Stimulated activated CD4-positive, alpha-beta T cell treated with anti-CD3 and anti-CD28 coated beads, Interleukin-1b, Interleukin-23, amount 100 ng/mL, for 4 hours (primary cell): ENCODE measurements around the gene FAM111A.
"Not testable (repeated sequence)": the region's sequence is repeated elsewhere in the genome, so short reads cannot be mapped to it uniquely, and the experiment has no call there.

Source experiments
- DNase-seq, 2 donors: peaks; one replicate each; pipeline ENCODE4 v3.0.0-alpha.2; 2020; ENCODE audit warnings: low read depth in 2 of 2

Gene FAM111A, protein sequence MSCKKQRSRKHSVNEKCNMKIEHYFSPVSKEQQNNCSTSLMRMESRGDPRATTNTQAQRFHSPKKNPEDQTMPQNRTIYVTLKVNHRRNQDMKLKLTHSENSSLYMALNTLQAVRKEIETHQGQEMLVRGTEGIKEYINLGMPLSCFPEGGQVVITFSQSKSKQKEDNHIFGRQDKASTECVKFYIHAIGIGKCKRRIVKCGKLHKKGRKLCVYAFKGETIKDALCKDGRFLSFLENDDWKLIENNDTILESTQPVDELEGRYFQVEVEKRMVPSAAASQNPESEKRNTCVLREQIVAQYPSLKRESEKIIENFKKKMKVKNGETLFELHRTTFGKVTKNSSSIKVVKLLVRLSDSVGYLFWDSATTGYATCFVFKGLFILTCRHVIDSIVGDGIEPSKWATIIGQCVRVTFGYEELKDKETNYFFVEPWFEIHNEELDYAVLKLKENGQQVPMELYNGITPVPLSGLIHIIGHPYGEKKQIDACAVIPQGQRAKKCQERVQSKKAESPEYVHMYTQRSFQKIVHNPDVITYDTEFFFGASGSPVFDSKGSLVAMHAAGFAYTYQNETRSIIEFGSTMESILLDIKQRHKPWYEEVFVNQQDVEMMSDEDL

DNA sequence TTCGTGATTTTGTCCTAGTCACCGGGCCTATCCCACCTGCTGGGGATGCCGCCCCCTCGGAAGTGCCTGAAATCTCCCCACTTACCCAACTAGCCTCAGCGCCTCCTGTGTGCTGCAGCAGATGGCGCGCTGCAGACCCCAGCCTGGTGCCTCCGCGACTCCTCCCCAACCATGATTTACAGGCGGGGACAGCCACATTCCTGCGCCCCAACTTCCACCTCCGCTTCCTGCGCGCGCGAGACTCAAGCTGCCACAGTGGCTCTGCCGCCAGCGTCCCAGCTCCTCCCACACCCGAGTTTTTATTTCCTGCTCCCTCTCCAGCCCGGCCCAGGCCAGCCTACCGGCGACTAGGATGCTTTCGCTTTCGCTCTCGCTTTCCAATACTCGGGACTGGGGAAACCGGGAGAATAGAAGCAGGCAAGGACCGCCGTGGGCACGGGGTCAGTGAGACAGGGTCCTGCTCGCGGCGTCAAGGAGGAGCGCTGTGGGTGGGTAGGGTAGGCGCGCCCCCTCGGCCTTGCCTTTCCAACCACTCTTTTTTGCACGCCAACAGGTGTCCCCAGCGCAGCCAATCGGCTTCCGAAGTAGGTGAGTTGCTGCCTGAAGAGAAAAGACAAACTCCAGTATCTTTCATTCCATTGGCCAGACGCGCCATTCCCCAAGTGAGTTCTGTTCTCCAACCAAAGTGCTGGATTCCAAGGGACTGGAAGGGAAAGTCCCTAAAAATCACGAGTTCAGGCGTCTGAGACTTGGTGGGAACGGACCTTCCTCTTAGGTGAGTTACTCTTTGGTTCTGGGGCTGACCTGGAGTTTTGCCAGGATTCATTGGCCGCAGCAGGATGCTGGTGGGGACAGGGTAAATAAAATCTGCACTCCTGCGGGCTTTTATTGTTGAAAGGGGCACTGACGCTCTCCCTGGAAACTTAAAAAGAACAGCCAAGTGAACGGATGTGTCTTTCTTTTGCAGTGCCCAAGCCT lies at the start of gene FAM111A:
Gene FAM111A, plus strand, starts transcription at position 327 of the 978 bp plus-strand sequence. CDS start 6,017 bp downstream, outside the sequence.
- DNase-seq, result peak; percentile 56 to 70

GRCh38 chr11:59093576-59093975 lies 49.1 kb upstream of the FAM111A start:
- not testable (repeated sequence) for DNase-seq

- not testable (repeated sequence) for DNase-seq
Measured at GRCh38 chr11:59095225-59095624, 47.4 kb upstream of the FAM111A start.

DNA sequence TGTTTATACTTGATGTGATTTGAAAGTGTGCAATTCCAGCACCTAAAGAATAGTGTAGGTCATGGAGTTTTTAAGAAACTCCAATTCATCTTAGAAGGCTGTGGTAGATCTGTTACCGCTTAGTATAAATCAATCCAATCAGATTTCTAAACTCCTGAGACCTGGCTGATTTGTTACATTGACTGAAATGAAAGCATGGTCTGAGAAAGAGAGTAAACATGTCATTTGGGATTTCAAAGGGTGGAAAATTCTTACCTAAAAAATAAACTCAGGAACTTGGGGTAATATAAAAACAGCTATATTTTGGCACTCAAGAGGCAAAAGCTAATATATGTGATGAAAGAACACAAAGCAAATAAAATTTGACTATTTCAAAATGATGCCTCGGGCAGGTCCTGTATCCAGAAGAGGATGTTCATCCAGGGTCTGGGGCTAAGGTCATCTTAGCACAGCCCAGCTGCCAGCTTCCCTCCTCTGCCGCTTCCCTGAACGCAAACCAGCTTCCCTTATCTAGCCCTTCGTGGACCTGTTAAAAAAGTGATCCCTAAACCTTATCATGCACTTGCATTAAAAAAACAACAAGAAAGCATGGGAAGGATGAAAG lies 46.6 kb upstream of the FAM111A start:
- DNase-seq, result not testable (repeated sequence)

- peak; percentile 50 to 58 for DNase-seq
Measured at GRCh38 chr11:59097113-59097708, 45.4 kb upstream of the FAM111A start.

GRCh38 chr11:59097938-59098337 lies 44.7 kb upstream of the FAM111A start:
- DNase-seq, result not testable (repeated sequence)

DNA sequence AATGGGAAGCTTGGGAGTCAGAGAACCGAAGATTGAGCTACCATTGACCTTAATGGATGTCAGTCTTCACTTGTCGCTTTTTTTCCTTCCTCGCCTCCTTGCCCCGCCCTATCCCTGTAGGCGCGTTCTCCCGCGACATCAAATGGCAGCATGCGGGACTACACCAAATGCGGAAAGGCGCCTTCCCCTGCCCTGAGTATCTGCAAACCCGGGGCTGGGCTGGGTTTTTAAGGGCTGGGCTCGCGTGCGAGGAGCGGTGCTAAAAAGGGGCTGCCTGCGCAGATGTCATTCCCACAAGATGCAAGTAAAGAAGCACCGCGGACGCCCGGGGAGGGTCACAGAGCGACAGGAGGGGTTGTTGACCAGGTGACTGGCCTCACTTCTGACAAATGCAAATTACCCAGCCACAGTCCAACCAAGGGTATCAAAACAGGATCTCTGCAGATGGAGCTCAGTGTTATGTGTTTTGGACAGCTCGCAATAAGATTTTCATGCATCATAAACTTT lies 40.3 kb upstream of the FAM111A start:
- peak; percentile 34 to 41 for DNase-seq

DNA sequence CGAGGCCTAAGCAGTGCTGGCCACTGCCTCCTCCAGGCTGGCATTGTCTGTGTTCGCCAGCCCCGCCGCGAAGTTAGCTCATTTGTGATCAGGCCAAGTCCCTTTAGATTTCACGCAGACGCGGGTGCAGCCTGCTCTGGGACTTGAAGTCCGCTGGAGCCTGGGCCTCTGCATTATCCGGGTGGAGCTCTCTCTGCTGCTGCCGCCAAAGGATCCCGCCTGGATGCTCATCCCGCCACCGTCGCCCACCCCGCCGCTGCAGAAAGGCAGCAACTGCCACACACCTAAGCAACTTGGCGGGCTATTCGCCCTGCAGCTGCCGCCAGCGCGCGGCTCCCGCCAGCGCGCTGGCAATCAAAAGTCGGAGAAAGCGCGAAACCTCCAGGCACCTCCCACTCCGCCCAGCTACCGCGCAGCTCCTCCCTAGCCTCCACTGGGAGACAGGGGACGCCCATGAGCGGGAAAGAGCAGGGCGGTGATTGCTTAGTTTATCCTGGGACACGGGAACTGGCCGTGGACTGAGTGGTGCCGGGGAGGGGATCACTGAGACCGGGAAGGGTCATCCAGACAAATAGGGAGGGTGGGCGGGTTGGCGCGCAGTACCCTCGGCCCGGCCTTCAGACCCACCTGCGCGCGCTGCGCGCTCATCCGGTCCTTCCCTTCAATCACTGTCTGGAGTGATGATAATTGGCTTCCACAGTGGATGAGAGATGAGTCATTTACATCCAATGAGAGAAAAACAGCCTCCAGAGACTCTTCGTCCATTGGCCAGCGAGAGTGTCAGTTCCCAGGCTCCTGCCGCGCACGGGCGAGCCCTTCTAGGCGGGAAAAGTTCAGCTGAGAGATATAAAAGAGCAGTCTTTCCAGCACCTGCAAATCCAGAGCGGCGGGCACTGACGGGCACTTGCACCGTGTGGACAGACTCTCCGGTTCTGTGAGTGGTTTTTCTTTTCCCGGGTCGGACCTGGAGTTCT lies 36.0 kb upstream of the FAM111A start, which contains the start of gene FAM111B:
Gene FAM111B, plus strand, starts transcription at position 875 of the 974 bp plus-strand sequence. CDS start 2,389 bp downstream, outside the sequence.
- DNase-seq, result peak; percentile 18 to 31

- DNase-seq, result not testable (repeated sequence)
Measured at GRCh38 chr11:59107721-59108120, 34.9 kb upstream of the FAM111A start.

GRCh38 chr11:59112494-59112893 lies 30.2 kb upstream of the FAM111A start:
- no peak for DNase-seq

- no peak for DNase-seq
Measured at GRCh38 chr11:59114344-59114743, 28.3 kb upstream of the FAM111A start.

GRCh38 chr11:59115553-59115952 lies 27.1 kb upstream of the FAM111A start:
- DNase-seq, result no peak

GRCh38 chr11:59117774-59118173 lies 24.9 kb upstream of the FAM111A start:
- DNase-seq, result no peak

DNA sequence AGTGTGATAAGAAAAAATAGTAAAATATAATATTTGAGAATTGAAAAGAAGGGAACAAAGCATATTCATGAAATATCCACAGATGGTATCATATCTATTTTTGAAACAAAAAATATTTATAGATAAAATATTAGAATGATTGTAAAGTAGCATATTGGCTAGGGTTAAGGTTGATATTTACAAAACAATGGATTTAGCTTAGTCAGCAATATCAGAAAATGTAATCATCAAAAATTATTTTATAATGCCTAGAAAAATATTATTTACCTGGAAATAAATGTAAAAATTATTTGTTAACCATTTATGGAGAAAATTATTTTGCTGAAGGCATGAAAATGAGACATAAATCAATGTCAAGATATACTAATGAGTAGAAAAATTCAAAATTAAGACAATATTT lies 22.8 kb upstream of the FAM111A start:
- DNase-seq, result no peak

DNA sequence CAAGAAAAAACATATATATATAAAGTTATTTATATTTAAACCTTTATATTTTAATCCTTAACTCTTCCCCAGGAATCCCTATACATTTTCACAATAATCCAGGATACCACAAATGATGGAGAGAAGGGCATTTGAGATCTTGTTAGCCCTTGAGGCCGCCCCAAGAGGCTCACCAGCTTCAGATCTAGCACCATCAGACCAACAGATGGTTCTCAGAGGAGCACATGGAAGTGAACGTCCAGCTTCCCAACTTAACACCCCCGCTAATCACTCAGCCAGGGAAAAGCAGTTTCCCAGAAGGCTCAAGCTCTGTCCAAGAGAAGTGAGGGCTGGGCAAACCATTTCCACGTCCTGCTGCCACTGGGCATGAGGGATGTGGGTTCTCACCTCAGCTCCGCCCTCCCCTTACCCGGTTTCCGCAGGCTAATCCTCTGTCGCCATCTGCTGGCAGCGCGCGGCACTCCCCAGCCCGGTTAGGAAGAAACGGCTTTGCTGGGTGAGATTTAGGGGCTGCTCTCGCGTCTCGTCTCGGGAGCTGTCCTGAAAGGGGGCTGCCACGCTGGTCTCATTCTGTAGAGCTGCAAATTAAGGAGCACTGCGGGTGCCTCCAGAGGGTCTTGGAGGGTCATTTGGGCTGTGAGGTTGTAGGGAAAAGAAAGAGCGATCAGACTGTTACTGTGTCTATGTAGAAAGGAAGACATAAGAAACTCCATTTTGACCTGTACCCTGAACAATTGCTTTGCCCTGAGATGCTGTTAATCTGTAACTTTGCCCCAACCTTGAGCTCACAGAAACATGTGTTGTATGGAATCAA lies 6.8 kb upstream of the FAM111A start:
- DNase-seq, result peak; percentile 87 to 90

- DNase-seq, result not testable (repeated sequence)
Measured at GRCh38 chr11:59136551-59136950, 6.1 kb upstream of the FAM111A start.

- no peak for DNase-seq
Measured at GRCh38 chr11:59137190-59137589, 5.5 kb upstream of the FAM111A start.

DNA sequence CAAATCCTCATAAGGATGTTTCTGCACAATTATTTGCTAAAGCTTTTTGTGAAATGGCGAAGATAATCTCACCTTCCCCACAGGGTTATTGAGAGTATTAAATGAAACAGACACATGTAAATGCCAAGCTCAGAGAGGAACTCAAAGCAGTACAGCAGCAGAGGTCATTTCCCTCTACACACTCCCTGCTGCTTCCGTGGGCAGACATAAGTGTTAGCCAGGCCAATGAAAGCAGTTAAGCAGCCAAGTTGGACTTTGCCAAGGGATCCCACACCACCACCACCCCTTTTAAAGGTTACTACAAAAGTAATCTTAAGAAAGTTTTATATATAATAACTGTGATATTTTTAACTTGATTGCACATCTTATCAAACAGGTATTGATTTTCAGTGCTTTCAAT lies 4.0 kb upstream of the FAM111A start:
- DNase-seq, result no peak

DNA sequence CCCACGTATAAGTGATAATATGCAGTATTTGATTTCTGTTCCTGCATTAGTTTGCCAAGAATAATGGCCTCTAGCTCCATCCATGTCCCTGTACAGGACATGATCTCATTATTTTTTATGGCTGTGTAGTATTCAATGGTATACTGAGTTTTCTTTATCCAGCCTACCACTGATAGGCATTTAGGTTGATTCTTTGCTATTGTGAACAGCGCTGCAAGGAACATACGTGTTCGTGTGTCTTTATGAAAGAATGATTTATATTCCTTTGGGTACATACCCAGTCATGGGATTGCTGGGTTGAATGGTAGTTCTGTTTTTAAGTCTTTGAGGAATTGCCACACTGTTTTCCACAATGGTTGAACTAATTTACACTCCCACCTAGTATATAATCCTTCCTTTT lies 1.5 kb upstream of the FAM111A start:
- no peak for DNase-seq
